NOMO-1 treated with DMSO at 0.1 percent for 48 hours (cell line): ENCODE results near the gene STAP2.

Experiments
- DNase-seq: peaks from one replicate; lab custom pipeline; 2025; ENCODE audit not compliant: unreplicated experiment; lab: John Stamatoyannopoulos, UW

The STAP2 gene

DNA sequence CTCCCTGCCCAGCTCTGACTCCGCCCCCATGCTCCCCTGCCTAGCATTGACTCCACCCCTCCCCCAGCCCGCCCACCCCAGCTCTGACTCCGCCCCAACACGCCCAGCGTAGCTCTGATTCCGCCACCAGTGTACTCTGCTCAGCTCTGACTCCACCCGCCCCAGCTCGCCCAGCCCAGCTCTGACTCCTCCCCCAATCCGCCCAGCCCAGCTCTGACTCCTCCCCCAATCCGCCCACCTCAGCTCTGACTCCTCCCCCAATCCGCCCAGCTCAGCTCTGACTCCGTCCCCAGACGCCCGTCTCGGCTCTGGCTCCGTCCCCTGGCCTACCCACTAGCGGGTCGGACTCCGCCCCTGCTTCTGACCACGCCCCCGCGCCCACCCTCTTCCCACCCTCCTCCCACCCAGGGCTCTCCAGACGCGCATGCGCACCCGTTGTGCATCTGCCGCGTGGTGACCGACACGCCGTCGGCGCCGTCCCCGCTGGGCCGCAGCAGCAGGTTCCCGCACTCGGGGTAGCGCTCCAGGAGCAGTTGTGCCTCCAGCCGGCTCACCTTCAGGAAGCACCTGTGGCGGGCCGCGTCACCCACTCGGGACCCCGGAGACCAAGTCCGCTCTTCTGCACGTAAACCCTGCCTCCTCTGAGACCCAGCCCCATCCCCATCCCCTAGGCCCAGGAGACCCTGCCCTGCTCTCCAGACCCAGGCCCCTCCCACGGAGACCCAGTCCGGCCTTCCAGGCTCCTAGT is 10.2 kb downstream of the STAP2 start:
- peak; percentile 96 for DNase-seq

DNA sequence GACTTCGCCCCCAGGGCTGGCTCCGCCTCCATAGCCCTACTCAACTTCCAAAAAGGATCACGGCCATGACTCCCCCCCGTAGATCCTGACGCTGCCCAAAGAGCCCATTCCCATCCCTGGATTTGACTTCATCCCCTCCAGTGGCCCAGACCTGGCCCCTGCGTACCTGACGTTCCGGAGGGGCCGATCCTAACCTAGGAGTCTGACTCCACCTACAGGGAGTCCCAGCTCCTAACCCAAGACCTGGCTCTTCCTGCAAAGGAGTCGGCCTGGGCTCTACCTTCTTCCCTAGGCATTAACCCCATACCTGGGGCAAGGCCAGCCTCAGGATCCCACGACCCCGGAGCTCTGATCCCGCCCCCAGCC is 10.8 kb downstream of the STAP2 start:
- no peak for DNase-seq

DNA sequence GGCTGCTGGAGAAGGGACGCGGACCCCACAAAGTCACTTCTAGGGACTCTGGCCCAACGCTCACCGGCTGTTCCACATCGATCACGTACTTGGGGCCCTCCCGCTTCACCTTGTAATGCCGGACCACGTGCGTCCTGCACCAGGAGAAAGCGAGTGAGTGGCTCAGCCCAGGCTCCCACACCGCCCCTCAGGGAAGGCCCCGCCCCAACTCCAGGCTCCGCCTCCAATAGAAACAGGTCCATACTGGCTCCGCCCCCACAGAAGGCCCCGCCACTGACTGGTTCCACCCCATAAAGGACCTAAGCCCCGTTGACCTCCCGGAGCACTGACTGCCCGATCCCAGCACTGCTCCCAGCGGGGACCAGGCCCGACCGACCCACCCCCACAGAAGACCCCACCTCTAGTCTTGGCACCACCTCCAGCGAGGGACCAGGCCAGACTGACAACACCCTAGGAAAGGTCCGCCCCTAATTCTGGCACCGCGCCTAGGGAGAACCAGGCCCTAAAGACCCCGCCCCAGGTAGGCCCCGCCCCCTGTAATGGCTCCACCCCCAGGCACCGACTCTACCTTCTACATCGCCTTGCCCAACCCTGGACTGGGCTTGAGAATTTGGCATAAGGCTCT is 11.3 kb downstream of the STAP2 start:
- peak; percentile 71 for DNase-seq

DNA sequence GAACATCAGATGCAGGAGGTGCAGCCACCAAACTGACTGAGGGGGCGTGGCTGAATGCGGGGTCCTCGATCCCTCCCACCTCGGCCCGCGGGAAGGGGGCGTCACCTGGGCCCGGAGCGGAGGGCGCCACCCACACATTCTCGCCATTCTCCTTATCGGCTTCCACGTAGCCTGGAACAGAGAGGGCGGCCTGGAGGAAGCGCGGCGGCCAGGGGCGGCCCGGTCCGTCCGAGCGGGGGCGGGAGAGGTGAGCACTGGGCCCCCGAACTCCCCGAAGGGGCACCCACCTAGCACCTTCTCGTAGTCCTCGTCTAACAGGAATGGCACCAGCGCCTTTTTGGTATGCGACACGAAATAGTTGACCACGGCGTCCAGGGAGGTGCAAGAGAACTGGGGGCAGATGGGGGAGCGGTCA is 11.8 kb downstream of the STAP2 start:
- DNase-seq = no peak

DNA sequence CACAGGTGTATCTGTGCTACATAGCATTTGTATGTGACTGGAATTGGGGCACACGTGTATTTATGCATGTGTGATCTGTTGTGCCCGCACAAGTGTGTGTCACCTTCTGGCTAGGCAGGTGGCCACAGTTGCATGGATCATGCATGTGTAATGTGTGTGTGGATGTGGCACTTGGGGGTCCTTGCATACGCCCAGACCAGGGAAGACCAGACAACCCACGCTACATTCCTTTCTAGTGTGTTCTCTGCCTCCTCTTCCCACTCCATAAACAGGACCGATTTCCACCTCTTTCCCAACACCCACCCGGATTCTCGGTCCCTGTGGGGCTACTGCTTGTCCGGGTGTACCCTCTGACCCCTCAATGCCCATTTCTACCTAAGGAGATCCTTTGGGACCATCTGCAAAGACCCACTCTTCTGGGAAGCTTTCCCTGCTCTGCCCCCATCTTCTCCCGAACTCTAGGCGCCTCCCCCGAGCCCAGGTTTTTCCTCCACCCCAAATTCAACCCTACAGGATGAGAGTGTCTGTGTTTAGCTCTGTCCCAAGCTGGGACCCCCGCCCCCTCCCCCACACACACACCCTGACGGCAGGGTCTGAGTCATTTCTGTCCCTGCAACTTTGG is 12.3 kb downstream of the STAP2 start:
- no peak for DNase-seq

DNA sequence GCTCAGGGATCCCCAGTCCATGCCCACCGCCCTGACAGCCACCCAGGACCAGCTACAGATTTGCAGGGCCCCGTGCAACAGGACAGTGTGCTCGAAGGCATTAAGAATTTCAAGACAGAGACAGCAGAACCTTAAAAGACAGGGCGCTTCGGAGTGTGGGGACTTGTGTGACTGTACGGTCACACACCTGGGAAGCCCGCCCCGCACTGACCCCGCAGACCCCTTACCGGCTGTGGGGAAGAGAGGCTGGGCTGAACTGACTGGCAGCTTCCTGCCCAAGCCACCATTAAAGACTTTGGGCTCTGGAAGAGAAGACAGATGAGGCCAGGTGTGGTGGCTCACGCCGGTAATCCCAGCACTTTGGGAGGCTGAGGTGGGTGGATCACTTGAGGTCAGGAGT is 14.4 kb downstream of the STAP2 start:
- DNase-seq = no peak

DNA sequence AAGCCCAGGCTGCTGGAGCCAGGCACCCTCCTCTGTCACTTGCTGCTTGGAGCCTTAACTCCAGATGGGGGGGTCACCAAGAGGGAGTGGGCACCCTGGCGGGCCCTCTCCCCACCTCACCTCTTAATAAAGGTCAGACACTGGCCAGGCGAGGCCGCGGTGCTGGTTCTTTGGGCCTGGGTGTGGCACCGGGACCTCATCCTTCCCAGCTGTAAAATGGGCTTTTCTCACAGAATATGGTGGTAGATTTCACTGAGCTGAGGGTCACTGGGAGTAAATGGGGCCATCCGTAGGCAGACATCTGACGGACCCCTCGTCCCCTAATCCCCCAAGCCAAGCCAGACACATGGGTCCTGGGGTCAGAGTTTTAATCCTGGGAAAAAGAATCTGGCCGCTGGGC is 14.9 kb downstream of the STAP2 start:
- no peak for DNase-seq

DNA sequence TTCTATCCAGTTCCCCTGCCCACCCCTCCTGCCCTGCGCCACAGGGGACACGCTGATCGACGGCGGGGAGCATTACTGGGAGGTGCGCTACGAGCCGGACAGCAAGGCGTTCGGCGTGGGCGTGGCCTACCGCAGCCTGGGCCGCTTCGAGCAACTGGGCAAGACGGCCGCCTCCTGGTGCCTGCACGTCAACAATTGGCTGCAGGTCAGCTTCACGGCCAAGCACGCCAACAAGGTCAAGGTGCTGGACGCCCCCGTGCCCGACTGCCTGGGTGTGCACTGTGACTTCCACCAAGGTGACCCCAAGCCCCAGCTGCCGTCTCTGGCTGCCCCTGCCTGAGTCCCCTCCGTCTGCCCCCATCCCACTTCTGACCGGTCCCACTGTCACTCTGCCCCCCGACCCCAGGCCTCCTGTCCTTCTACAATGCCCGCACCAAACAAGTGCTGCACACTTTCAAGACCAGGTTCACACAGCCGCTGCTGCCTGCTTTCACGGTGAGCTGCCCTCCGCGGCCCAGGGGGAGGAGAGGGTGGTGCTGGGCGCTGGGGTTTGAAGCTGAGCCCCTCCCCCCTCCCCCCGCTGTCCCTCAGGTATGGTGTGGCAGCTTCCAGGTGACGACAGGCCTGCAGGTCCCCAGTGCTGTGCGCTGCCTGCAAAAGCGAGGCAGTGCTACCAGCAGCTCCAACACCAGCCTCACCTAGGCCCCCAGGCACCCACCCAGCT is 15.5 kb downstream of the STAP2 start:
- DNase-seq = no peak

DNA sequence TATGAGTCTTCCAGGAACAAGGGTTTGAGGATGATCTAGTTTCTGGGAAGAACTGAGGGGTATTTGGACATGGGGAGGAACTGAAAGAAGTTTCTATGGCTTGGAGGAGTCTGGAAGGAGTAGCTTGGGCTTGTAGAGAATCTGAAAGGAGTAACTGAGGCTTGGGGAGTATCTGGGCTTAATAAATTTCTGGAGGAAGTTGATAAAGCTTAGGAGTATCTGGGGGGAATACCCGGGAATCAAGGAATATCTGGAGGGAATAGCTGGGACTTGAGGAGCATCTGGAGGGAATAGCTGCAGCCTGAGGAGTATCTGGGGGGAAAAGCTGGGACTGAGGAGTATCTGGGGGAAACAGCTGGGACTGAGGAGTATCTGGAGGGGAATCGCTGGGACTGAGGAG is 18.2 kb downstream of the STAP2 start:
- no peak for DNase-seq

DNA sequence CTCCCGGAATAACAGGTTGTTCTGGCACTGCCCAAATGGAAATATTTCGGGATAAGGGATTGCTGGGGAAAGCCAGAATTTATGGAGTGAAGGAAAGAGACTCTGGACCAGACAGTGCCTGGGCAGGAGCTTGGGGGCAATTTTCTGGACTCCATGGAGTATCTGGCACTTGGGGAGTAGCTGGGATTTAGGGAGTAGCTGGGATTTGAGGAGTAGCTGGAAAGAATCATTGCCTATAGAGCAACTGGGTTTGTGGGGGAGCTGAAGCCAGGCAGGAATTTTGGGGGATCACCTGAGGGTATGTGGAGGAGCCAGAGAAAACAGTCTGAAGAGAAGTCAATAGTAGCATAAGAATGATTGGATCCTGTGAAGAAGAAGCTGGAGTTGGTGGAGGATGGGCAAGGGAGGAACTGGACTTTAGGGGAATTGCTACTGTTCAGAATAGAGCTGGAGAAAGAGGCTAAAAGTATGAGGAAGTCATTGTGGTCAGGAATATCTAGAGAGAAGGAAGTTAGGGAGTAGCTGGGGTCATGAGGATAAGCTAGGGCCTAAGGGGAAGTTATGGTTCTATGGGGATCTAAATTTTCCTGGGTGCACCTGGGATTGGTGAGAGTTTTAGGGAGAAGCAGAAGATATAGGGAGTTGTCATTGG is 19.4 kb downstream of the STAP2 start:
- peak; percentile 30 for DNase-seq

DNA sequence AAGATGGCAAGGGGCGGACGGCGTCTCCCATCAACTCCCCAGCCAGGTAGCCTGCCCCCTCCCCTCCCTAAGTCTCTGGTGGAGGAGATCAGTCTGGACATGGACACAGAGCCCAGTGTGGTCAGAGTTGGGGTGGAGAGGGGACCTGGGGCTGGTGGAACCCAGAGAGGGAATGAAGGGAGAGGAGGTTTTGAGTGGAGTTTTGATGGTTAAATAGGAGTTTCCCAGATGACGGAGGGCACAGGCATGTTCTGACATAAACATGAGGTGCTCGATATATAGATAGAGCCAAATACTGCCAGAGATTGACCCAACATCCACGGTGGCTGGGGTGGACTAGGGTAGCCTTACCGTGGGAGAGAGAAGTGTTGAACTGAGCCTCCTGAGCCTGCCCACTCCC is 20.2 kb downstream of the STAP2 start:
- DNase-seq = no peak

DNA sequence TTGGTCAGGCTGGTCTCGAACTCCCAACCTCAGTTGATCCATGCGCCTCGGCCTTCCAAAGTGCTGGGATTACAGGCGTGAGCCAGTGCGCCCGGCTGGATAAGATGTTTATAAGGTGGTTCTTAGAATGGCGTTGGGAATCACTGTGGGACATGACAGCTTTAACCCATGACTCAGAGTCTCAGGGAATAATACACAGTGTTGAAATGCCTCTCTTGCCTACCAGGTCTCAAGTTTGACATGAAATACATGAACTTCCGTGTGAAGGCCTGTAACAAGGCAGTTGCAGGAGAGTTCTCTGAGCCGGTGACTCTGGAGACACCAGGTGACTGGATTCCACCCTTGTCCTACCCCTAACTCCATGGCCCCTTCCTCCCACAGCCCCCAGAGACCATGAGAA is 21.7 kb downstream of the STAP2 start:
- DNase-seq = no peak

DNA sequence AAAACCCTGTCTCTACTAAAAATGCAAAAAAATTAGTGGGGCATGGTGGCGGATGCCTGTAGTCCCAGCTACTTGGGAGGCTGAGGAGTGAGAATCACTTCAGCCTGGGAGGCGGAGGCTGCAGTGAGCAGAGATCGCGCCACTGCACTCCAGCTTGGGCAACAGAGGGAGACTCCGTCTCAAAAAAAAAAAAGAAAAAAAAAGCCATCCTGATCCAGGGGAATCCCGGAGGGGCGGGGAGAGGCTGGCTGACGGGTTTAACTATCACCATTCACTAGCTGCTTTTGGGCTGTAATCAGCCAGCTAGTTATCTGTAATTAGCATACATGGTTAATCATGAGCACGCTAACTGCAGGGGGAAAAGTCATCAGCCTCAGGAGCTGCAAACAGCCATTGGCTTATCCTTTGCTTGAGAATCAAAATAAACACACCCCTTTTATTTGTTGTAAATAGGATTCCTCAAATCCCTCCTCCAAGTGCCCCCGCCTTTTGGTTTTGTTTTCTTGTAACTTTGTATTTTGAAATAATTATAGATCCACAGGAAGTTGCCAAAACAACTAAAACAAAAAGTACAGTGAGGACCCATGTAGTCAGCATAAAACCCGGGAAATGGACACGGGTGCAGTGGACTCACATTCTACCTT is 24.7 kb downstream of the STAP2 start:
- no peak for DNase-seq

DNA sequence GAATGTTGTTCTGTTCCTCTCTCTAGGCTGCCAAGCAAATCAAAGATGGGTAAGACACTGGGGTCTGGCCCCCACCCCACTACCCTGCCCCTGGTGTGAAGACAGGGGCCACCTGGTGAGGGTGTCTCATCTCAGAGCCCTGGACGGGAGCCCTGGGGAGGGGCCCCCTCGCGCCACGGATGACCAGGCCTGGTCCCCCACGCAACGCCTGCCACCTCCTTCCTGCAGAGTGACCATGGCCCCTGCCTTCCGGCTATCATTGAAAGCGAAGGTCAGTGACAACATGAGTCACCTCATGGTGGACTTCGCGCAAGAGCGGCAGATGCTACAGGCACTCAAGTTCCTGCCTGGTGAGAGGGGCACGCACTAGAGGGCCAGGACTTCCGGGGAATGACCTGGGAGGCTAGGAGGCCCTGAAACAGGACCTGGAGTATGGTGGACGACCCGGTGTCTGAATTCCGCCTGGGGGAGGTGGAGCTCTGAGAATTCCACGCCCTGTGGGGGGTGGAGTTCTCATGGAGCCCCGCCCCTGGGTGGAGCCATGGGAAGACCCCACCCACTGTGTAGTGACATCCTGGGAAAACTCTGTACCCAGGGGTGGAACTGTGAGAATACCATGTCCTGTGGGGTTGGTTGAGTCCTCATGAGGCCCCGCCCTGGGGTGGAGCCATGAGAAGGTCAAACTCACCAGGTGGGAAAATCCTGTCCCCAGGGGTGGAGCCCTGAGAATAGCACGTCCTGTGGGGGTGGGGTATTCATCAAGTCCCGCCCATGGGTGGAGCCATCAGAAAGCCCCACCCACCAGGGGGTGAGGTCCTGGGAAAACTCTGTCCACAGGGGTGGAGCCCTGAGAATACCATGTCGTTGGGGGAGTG is 28.1 kb downstream of the STAP2 start:
- DNase-seq = no peak

DNA sequence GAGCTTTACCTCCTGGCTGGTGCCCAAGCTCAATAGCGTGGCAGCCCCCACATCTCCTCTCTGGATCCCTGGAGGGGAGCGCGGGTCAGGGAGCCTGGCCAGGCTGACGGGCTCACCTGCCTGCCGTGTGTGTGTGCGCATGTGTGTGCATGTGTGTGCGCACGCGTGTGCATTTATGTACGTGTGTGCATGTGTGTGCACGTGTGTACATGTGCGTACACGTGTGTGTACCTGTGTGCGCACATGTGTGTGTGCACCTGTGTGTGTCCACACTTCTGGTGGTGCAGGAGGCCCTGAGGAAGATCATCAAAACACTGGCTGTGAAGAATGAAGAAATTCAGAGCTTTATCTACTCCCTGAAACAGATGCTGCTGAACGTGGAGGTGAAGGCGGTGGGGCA is 33.0 kb downstream of the STAP2 start:
- DNase-seq = no peak

DNA sequence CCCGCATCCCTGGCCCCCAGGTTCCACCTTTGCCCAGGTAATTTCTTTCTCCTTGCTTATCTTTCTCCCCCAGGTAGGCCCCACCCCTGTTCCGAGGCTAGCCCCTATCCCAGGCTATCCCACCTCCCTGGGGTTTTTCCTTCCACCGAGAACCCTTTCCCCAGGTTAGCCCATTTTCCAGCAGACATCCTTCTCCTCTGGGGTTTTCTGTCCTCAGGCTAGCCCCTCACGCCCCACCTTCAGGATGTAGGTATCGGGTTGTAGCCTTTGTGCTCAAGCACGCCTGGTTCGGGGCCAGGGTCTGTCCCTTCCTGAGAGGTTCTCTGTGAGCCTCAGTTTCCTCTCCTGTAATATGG is 33.4 kb downstream of the STAP2 start:
- DNase-seq = no peak

DNA sequence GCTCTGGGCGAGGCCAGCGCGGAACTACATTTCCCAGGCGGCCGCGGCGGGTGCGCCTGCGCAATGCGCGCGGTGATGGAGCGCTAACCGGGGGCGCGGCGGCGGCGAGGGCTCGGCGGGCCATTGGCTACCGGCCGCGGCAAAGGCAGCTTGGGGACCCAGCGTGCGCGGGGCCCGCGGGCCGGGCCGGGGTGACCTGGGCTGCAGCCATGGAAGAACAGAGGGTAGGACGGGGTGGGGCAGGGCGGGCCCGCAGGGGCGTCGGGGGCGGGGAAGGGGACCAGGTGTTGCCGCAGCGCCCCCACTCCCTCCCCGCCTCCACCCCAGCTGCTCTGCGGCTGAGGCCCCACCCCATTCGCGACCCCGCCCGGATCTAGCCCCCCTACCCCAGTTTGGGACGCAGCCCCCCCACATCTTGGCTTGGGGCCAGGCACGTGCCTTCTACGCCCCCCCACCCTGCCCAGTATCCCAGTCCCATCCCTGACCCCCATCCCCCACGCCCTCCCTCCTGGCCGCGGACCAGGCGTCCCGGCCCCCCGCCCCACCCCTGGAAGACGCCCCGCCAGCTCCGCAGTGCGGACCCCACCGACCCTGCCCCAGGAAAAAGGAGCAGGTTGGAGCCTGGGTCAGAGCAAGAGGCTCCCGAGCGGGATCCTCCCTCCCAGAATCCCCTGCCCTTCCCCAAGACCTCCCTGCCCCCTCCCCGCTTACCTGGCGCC is 33.9 kb downstream of the STAP2 start, which contains the start of gene FSD1:
Gene FSD1, plus strand, starts transcription at position 61 of the 719 bp plus-strand sequence. Its CDS starts 149 bp downstream, at position 210.
- peak; percentile 33 for DNase-seq

DNA sequence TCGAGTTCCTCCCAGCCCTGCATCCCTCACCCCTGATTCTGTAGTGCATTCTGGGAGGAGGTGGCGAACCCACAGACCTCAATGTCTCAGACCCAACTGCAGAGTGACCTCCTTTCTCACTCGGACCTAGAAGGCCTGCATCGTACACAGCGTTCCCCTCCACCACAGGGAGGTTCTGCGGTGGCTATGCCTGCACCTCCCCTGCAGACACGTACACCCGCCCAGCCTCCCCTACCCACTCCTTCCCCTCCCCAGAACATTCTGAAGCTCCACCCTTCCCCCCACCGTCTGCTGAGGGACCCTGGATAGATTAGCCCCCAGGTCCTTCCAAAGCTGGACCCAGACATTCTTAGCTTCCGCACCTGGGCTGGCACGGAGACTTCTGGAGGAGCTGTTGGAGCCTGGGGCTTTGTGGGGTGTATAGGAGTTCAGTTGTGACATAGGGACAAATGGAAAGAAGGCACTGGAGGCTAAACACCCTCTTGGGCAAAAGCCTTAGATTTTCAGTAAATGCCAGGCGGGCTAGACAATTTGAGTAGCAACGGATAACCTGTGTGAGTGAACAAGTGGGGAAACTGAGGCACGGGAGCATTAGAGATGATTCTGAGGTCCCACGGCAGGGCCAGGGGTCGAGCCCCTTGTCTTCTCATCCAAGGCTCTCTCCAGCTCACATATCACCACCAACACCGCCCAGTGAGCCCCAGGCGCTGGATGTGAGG is 34.6 kb downstream of the STAP2 start:
- no peak for DNase-seq

DNA sequence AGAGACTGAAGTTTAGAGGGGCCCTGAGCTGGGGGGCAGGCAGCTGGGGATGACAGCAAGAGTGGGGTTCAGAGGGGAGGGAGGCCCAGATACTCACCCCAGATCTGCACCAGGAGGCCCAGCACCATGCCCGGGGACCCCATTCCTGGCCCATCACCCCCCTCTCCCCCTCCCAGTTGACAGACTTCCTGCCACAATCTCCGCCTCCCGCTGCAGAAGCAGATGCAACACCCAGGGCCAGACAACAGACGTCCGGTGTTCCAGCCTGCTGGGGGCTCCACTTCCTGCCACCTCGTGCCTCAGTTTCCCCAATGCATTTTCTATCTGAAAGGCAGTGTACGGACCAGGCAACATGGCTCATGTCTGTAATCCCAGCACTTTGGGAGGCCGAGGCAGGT is 36.4 kb downstream of the STAP2 start, which contains the start of gene TMIGD2:
Gene TMIGD2, minus strand, starts transcription at position 147 of the 398 bp plus-strand sequence. Its CDS starts 4 bp downstream, at position 143.
- no peak for DNase-seq
